ENCODE data around the gene NDUFA8. TPM values are rescaled to one million over a fixed set of nuclear protein-coding genes. Genes with fewer than 3 reads are reported as not detected.

Gene NDUFA8
- total RNA-seq, 1 experiment from 2014 or later: 60.7 TPM

GRCh38 chr9:122121931-122122330 lies 37.6 kb downstream of the NDUFA8 start:
- no peaks in the 10 kb centered on the region for H3K36me3 Mint-ChIP-seq (ENCODE audit: insufficient read depth in 1 of 3, low read depth in 3 of 3)
- Histone ChIP-seq H2BK12ac (ENCODE audit: insufficient read length, low read depth, low read length) (no peak overlapping the region), H3K9me3 (ENCODE audit: control insufficient read depth, low read depth, low read length) (no peaks in the 10 kb centered on the region), H3K14ac (ENCODE audit: insufficient read depth, low read length) (no peak overlapping the region), H3K23ac (ENCODE audit: insufficient read length, low read depth, low read length) (no peak overlapping the region), H3K56ac (ENCODE audit: insufficient read length, low read depth, low read length) (no peak overlapping the region), H2AK5ac (ENCODE audit: insufficient read length, low read length) (no peak overlapping the region), H3K79me2 (ENCODE audit: insufficient read depth, low read length) (no peaks in the 10 kb centered on the region), H2BK120ac (ENCODE audit: low read depth, low read length, poor library complexity, severe bottlenecking) (no peak overlapping the region), H3K79me1 (ENCODE audit: insufficient read depth, low read depth, low read length, poor library complexity, severe bottlenecking) (no peaks in the 10 kb centered on the region), H3K4me1 (ENCODE audit: insufficient read depth, low read length) (no peaks in the 10 kb centered on the region), H2BK5ac (ENCODE audit: insufficient read length, low read length) (no peak overlapping the region), H3K4ac (ENCODE audit: low read depth, low read length) (no peak overlapping the region), H3K4me2 (ENCODE audit: insufficient read depth, insufficient read length, low read length) (no peak overlapping the region), H4K20me1 (ENCODE audit: control insufficient read depth, insufficient read depth, insufficient read length) (no peaks in the 10 kb centered on the region), H4K5ac (ENCODE audit: insufficient read length, low read depth, low read length) (no peak overlapping the region), H3K27ac (ENCODE audit: insufficient read length, low read depth, low read length) (no peak overlapping the region), H2BK15ac (ENCODE audit: low read depth, low read length) (no peak overlapping the region), H4K8ac (replicated peaks; ENCODE audit: insufficient read length, low read depth, low read length) (no peak overlapping the region), H2AFZ (ENCODE audit: low read length) (no peak overlapping the region), H3K9ac (ENCODE audit: extremely low read depth, insufficient read length, low read length) (no peak overlapping the region), H2BK20ac (ENCODE audit: low read depth, low read length, poor library complexity, severe bottlenecking) (no peak overlapping the region), H4K91ac (ENCODE audit: insufficient read length, low read depth, low read length) (no peak overlapping the region), H3T11ph (ENCODE audit: low read length) (no peak overlapping the region), H3K23me2 (ENCODE audit: insufficient read length, low read depth, low read length, poor library complexity, severe bottlenecking) (peaks cover 9% of the 10 kb centered on the region), H3K27me3 (ENCODE audit: insufficient read depth, low read length) (peaks cover 3% of the 10 kb centered on the region; the same call in 1 of the 2 replicates), H3K18ac (ENCODE audit: insufficient read length, low read depth, low read length) (no peak overlapping the region)
- peaks cover 16 to 17% of the 10 kb centered on the region in 2 experiments for H3K4me1 Mint-ChIP-seq
- H3K9me3 Mint-ChIP-seq: no peaks in the 10 kb centered on the region
- DNase-seq: no peak
- TF ChIP-seq CTCF (conservative IDR thresholded peaks at IDR 0.05): no peak
- H3K27ac Mint-ChIP-seq: peak overlapping the region in 2 of 3 experiments; percentile 59 to 68; a peak in 2 of 7 replicates
- no CpG with 5 or more reads among the region's 6 CpGs for whole genome bisulfite sequencing (ENCODE audit: extremely low coverage, insufficient read length, low lambda C conversion rate)
- no peak overlapping the region; a peak in 1 of 5 replicates for H3K4me3 Mint-ChIP-seq
- H3K27me3 Mint-ChIP-seq (ENCODE audit: low read depth): peaks cover 25% of the 10 kb centered on the region

Measured in H9 (cell line).